Ishikawa (cell line): ENCODE measurements around the gene MYO5C.

Experiments
- CEBPB ChIP-seq: IDR thresholded peaks from 2 replicates; pipeline ENCODE4 v1.6.1; 2012
- CREB1 ChIP-seq: IDR thresholded peaks from 2 replicates; pipeline ENCODE4 v1.6.1; 2012; ENCODE audit warnings: low read depth
- EGR1 ChIP-seq: IDR thresholded peaks from 2 replicates; pipeline ENCODE4 v1.6.1; 2012
- EP300 ChIP-seq: IDR thresholded peaks from 2 replicates; pipeline ENCODE4 v1.6.1; 2012; ENCODE audit warnings: borderline replicate concordance
- FOXM1 ChIP-seq: IDR thresholded peaks from 2 replicates; pipeline ENCODE4 v1.6.1; 2012; ENCODE audit warnings: low read depth, borderline replicate concordance
- MAX ChIP-seq: IDR thresholded peaks from 2 replicates; pipeline ENCODE4 v1.6.1; 2012
- NFIC ChIP-seq: IDR thresholded peaks from 2 replicates; pipeline ENCODE4 v1.6.1; 2012
- RAD21 ChIP-seq: IDR thresholded peaks from 2 replicates; pipeline ENCODE4 v1.6.1; 2012; ENCODE audit warnings: low read depth
- REST ChIP-seq: IDR thresholded peaks from 2 replicates; pipeline ENCODE4 v1.6.1; 2012; ENCODE audit warnings: low read depth, mild to moderate bottlenecking
- TAF1 ChIP-seq: IDR thresholded peaks from 2 replicates; pipeline ENCODE4 v1.6.1; 2012; ENCODE audit warnings: low read depth, mild to moderate bottlenecking
- TCF12 ChIP-seq: IDR thresholded peaks from 2 replicates; pipeline ENCODE4 v1.6.1; 2012; ENCODE audit warnings: low read depth
- TEAD4 ChIP-seq: IDR thresholded peaks from 2 replicates; pipeline ENCODE4 v1.6.1; 2012
- USF1 ChIP-seq: IDR thresholded peaks from 2 replicates; pipeline ENCODE4 v1.6.1; 2012
- YY1 ChIP-seq: IDR thresholded peaks from 2 replicates; pipeline ENCODE4 v1.6.1; 2012; ENCODE audit warnings: low read depth
- ZBTB7A ChIP-seq: IDR thresholded peaks from 2 replicates; pipeline ENCODE4 v1.6.1; 2012; ENCODE audit warnings: low read depth

Gene MYO5C

GRCh38 chr15:52251144-52251860, 44.3 kb downstream of the MYO5C start:
- TF ChIP-seq EP300: no peak
- TF ChIP-seq YY1: no peak
- no peak for TF ChIP-seq EGR1
- TF ChIP-seq NFIC: no peak
- TF ChIP-seq CEBPB: no peak
- no peak for TF ChIP-seq FOXM1
- no peak for TF ChIP-seq REST
- no peak for TF ChIP-seq RAD21
- TF ChIP-seq TEAD4: no peak
- no peak for TF ChIP-seq MAX

- TF ChIP-seq CEBPB (no peak), TEAD4 (no peak)
Measured at GRCh38 chr15:52247461-52247860, 48.1 kb downstream of the MYO5C start.

- no peak for TF ChIP-seq REST
- no peak for TF ChIP-seq EGR1
- TF ChIP-seq MAX: no peak
Measured at GRCh38 chr15:52246686-52247431, 48.7 kb downstream of the MYO5C start.

GRCh38 chr15:52243697-52244555, 51.7 kb downstream of the MYO5C start:
- TF ChIP-seq EGR1 (no peak), CREB1 (no peak), TCF12 (no peak), TAF1 (no peak), USF1 (no peak), TEAD4 (no peak), REST (no peak), EP300 (no peak), NFIC (no peak), FOXM1 (no peak), ZBTB7A (no peak), RAD21 (no peak), CEBPB (no peak), YY1 (no peak), MAX (no peak)
